Subcutaneous abdominal adipose tissue (tissue), 5 donors: ENCODE data around the gene HLA-DOA.

ENCODE experiments used
- H3K27ac ChIP-seq: one replicate; pipeline ENCODE4 v1.7.0; 2013; ENCODE audit warnings: low read depth, mild to moderate bottlenecking, inconsistent platforms, low read length, moderate library complexity
- H3K27me3 ChIP-seq, 5 donors: one replicate each; pipeline ENCODE4 v1.7.0; 2013; ENCODE audit warnings: low read length in 5 of 5, inconsistent platforms in 1 of 5; ENCODE audit not compliant: control insufficient read depth in 5 of 5, insufficient read depth in 4 of 5
- H3K36me3 ChIP-seq, 5 donors: one replicate each; pipeline ENCODE4 v1.7.0; 2013; ENCODE audit warnings: low read length in 5 of 5; ENCODE audit not compliant: control insufficient read depth in 5 of 5, insufficient read depth in 5 of 5
- H3K4me1 ChIP-seq, 5 donors: one replicate each; pipeline ENCODE4 v1.7.0; 2013; ENCODE audit warnings: low read length in 5 of 5, mild to moderate bottlenecking in 3 of 5, moderate library complexity in 1 of 5; ENCODE audit not compliant: control insufficient read depth in 5 of 5, insufficient read depth in 5 of 5
- H3K4me3 ChIP-seq, 5 donors: one replicate each; pipeline ENCODE4 v1.7.0; 2013; ENCODE audit warnings: low read length in 5 of 5, low read depth in 1 of 5
- H3K9ac ChIP-seq, 5 donors: one replicate each; pipeline ENCODE4 v1.7.0; 2013; ENCODE audit warnings: low read length in 5 of 5, mild to moderate bottlenecking in 4 of 5, moderate library complexity in 3 of 5
- H3K9me3 ChIP-seq, 5 donors: one replicate each; pipeline ENCODE4 v1.7.0; 2013; ENCODE audit warnings: low read length in 5 of 5; ENCODE audit not compliant: control insufficient read depth in 5 of 5
- donor health status: healthy.
- donor health status: healthy.
- donor health status: healthy.
- donor health status: healthy.
- donor health status: healthy.

Gene HLA-DOA

GRCh38 chr6:32973144-32974015, 36.0 kb downstream of the HLA-DOA start:
- no peaks in the 10 kb centered on the region for H3K9me3 ChIP-seq
- peak overlapping the region; percentile 85 to 93 (median 87) for H3K9ac ChIP-seq
- peaks cover 0 to 2% (median 0%) of the 10 kb centered on the region in 5 donors for H3K27me3 ChIP-seq
- peaks cover 19 to 65% (median 56%) of the 10 kb centered on the region in 5 donors for H3K4me1 ChIP-seq
- H3K36me3 ChIP-seq, result peaks cover 18 to 54% (median 47%) of the 10 kb centered on the region in 5 donors
- H3K4me3 ChIP-seq, result peak overlapping the region; percentile 95 to 99 (median 97)
- peak overlapping the region; percentile 100 for H3K27ac ChIP-seq

GRCh38 chr6:32972353-32973143, 36.8 kb downstream of the HLA-DOA start:
- no peaks in the 10 kb centered on the region for H3K9me3 ChIP-seq
- peaks cover 19 to 64% (median 55%) of the 10 kb centered on the region in 5 donors for H3K4me1 ChIP-seq
- H3K9ac ChIP-seq, result peak overlapping the region; percentile 86 to 99 (median 89)
- peaks cover 0 to 2% (median 0%) of the 10 kb centered on the region in 5 donors for H3K27me3 ChIP-seq
- H3K4me3 ChIP-seq, result peak overlapping the region; percentile 95 to 99 (median 97)
- H3K36me3 ChIP-seq, result peaks cover 14 to 46% (median 38%) of the 10 kb centered on the region in 5 donors
- H3K27ac ChIP-seq, result peak overlapping the region; percentile 100

- Histone ChIP-seq H3K27me3 (peaks cover 0 to 2% (median 0%) of the 10 kb centered on the region in 5 donors), H3K4me3 (peak overlapping the region; percentile 97 to 99 (median 99)), H3K4me1 (peaks cover 17 to 64% (median 55%) of the 10 kb centered on the region in 5 donors), H3K9ac (peak overlapping the region; percentile 98 to 100 (median 98)), H3K9me3 (no peaks in the 10 kb centered on the region), H3K36me3 (peaks cover 9 to 38% (median 30%) of the 10 kb centered on the region in 5 donors), H3K27ac (peak overlapping the region; percentile 100)
These were observed 37.6 kb downstream of the HLA-DOA start for GRCh38 chr6:32971581-32972352.

- H3K36me3 ChIP-seq, result peaks cover 9 to 33% (median 25%) of the 10 kb centered on the region in 5 donors
These were observed 38.2 kb downstream of the HLA-DOA start for GRCh38 chr6:32971242-32971580.

GRCh38 chr6:32970413-32971241, 38.8 kb downstream of the HLA-DOA start:
- H3K27ac ChIP-seq, result peak overlapping the region; percentile 100
- H3K9me3 ChIP-seq, result no peaks in the 10 kb centered on the region
- H3K27me3 ChIP-seq, result peaks cover 0 to 2% (median 0%) of the 10 kb centered on the region in 5 donors
- H3K9ac ChIP-seq, result peak overlapping the region; percentile 99 to 100 (median 99)
- peaks cover 18 to 64% (median 54%) of the 10 kb centered on the region in 5 donors for H3K4me1 ChIP-seq
- peaks cover 4 to 27% (median 19%) of the 10 kb centered on the region in 5 donors for H3K36me3 ChIP-seq
- H3K4me3 ChIP-seq, result peak overlapping the region; percentile 97 to 99 (median 99)

More at GRCh38 chr6:32971242-32971580, 38.2 kb downstream of the HLA-DOA start:
- H3K9ac ChIP-seq, result peak overlapping the region; percentile 98 to 100 (median 98)
- H3K27me3 ChIP-seq, result peaks cover 0 to 2% (median 0%) of the 10 kb centered on the region in 5 donors
- no peaks in the 10 kb centered on the region for H3K9me3 ChIP-seq
- H3K27ac ChIP-seq, result peak overlapping the region; percentile 100
- H3K4me3 ChIP-seq, result peak overlapping the region; percentile 97 to 99 (median 99)
- H3K4me1 ChIP-seq, result peaks cover 17 to 64% (median 55%) of the 10 kb centered on the region in 5 donors

- H3K36me3 ChIP-seq, result peaks cover 0 to 19% (median 11%) of the 10 kb centered on the region in 5 donors
These were observed 39.5 kb downstream of the HLA-DOA start for GRCh38 chr6:32969685-32970412.

GRCh38 chr6:32968867-32969684, 40.3 kb downstream of the HLA-DOA start:
- Histone ChIP-seq H3K4me3 (peak overlapping the region; percentile 91 to 99 (median 98)), H3K27ac (peak overlapping the region; percentile 100), H3K9me3 (no peaks in the 10 kb centered on the region), H3K9ac (peak overlapping the region; percentile 99 to 100 (median 99)), H3K36me3 (peaks cover 0 to 12% (median 4%) of the 10 kb centered on the region in 5 donors), H3K27me3 (peaks cover 0 to 2% (median 0%) of the 10 kb centered on the region in 5 donors), H3K4me1 (peaks cover 12 to 50% (median 41%) of the 10 kb centered on the region in 5 donors)

More at GRCh38 chr6:32969685-32970412, 39.5 kb downstream of the HLA-DOA start:
- peaks cover 0 to 2% (median 0%) of the 10 kb centered on the region in 5 donors for H3K27me3 ChIP-seq
- peak overlapping the region; percentile 100 for H3K27ac ChIP-seq
- H3K4me3 ChIP-seq, result peak overlapping the region; percentile 91 to 99 (median 98)
- H3K9me3 ChIP-seq, result no peaks in the 10 kb centered on the region
- H3K9ac ChIP-seq, result peak overlapping the region; percentile 99 to 100 (median 99)
- peaks cover 17 to 58% (median 48%) of the 10 kb centered on the region in 5 donors for H3K4me1 ChIP-seq
